ENCODE data around the gene HMGA1. TPM values are rescaled to one million over a fixed set of nuclear protein-coding genes. Genes with fewer than 3 reads are reported as not detected.

Gene HMGA1
- total and polyA plus RNA-seq, 2 of the 13 experiments (the other 11 are each of a cell fraction or from before 2014, with no cell fraction given), result 117 to 145 TPM

DNA sequence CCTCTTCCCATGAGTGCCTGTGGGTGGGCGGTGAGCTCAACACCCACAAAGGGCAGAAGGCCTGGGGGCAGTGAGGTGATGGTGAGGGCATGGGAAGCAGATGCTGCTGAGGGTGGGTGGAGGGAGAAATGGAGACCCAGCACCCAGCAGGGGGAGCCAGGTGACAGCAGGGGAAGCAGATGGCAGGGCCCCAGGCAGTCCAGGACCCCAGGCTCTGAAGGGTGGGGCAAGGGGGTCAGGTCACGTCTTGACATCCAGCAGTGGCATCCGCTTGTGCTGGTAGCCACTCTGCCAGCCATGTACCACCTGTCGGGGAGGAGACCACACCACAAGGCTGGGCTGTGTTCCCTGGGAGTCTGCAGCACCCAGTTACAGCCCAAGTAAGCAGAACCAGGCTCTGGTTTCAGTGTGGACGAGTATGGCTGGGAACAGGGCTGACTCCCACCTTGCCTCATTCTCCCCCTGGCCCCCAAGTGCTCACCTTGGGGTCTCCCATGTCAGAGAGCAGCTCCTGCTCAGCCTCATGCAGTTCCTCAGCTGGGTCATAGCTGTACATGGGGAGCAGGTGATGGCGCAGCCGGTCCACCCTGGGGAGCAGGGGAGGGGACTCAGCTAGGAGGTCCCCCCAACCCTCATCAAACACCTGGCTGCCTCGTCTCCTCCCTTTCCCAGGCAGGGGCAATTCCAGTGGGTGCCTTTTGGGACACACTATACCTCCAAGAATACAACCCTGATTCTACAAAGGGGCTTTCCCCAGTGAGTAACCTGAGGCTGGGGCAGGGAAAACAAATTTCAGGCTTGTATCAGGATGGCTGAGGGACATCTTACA, 10.1 kb downstream of the HMGA1 start (continued):
- no peak for TF ChIP-seq ZBTB4 (CRISPR knock-in tag; IDR thresholded peaks at IDR 0.05; ENCODE audit: borderline replicate concordance)
- TF ChIP-seq HNRNPL (IDR thresholded peaks at IDR 0.05; ENCODE audit: low read depth, low read length), result peak; percentile 83
- no peak for TF ChIP-seq ZNF7 (CRISPR knock-in tag; IDR thresholded peaks at IDR 0.05)
- no peak for TF ChIP-seq ZNF124 (CRISPR knock-in tag; IDR thresholded peaks at IDR 0.05)
- TF ChIP-seq, protein P1, sequence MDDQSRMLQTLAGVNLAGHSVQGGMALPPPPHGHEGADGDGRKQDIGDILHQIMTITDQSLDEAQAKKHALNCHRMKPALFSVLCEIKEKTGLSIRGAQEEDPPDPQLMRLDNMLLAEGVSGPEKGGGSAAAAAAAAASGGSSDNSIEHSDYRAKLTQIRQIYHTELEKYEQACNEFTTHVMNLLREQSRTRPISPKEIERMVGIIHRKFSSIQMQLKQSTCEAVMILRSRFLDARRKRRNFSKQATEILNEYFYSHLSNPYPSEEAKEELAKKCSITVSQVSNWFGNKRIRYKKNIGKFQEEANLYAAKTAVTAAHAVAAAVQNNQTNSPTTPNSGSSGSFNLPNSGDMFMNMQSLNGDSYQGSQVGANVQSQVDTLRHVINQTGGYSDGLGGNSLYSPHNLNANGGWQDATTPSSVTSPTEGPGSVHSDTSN (CRISPR knock-in tag; IDR thresholded peaks at IDR 0.05; ENCODE audit: borderline replicate concordance), result no peak
- 0 out of 2 replicates have a peak, but pooled peaks have one; percentile 45 for TF ChIP-seq ZNF772 (CRISPR knock-in tag; IDR thresholded peaks at IDR 0.05)
- peak; percentile 40 to 52; a peak in 3 of 4 replicates for TF ChIP-seq POLR2A (IDR thresholded peaks at IDR 0.05; ENCODE audit: insufficient read depth in 1 of 2, low read depth in 2 of 2, low read length in 2 of 2)
- TF ChIP-seq ZFP82 (CRISPR knock-in tag; IDR thresholded peaks at IDR 0.05; ENCODE audit: borderline replicate concordance), result no peak
- no peak for TF ChIP-seq XBP1 (CRISPR knock-in tag; IDR thresholded peaks at IDR 0.05)
- TF ChIP-seq, protein P2, sequence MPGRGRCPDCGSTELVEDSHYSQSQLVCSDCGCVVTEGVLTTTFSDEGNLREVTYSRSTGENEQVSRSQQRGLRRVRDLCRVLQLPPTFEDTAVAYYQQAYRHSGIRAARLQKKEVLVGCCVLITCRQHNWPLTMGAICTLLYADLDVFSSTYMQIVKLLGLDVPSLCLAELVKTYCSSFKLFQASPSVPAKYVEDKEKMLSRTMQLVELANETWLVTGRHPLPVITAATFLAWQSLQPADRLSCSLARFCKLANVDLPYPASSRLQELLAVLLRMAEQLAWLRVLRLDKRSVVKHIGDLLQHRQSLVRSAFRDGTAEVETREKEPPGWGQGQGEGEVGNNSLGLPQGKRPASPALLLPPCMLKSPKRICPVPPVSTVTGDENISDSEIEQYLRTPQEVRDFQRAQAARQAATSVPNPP (CRISPR knock-in tag; IDR thresholded peaks at IDR 0.05), result no peak
- TF ChIP-seq NFE2L1 (CRISPR knock-in tag; IDR thresholded peaks at IDR 0.05; ENCODE audit: borderline replicate concordance), result no peak
- TF ChIP-seq, protein P3, sequence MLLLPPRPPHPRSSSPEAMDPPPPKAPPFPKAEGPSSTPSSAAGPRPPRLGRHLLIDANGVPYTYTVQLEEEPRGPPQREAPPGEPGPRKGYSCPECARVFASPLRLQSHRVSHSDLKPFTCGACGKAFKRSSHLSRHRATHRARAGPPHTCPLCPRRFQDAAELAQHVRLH (CRISPR knock-in tag; IDR thresholded peaks at IDR 0.05; ENCODE audit: borderline replicate concordance, low read depth), result no peak
- no peak for TF ChIP-seq ARID3A (IDR thresholded peaks at IDR 0.05; ENCODE audit: low read depth, low read length)
- TF ChIP-seq ZNF235 (CRISPR knock-in tag; IDR thresholded peaks at IDR 0.05; ENCODE audit: borderline replicate concordance), result no peak
- TF ChIP-seq, protein P4, sequence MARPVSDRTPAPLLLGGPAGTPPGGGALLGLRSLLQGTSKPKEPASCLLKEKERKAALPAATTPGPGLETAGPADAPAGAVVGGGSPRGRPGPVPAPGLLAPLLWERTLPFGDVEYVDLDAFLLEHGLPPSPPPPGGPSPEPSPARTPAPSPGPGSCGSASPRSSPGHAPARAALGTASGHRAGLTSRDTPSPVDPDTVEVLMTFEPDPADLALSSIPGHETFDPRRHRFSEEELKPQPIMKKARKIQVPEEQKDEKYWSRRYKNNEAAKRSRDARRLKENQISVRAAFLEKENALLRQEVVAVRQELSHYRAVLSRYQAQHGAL (CRISPR knock-in tag; IDR thresholded peaks at IDR 0.05; ENCODE audit: not compliant biosample characterization), result no peak
- TF ChIP-seq HOXD1 (CRISPR knock-in tag; IDR thresholded peaks at IDR 0.05), result no peak
- no peak for TF ChIP-seq SRSF9 (IDR thresholded peaks at IDR 0.05; ENCODE audit: borderline replicate concordance, insufficient read depth, low read depth, low read length, poor library complexity, severe bottlenecking)
- TF ChIP-seq PLSCR1 (CRISPR knock-in tag; IDR thresholded peaks at IDR 0.05; ENCODE audit: borderline replicate concordance), result no peak
- no peak for TF ChIP-seq NBN (conservative IDR thresholded peaks at IDR 0.05)

All from HepG2 (cell line).